ENCODE measurements around the gene TTYH1.

GRCh38 chr19:54428323-54429175 lies 13.3 kb downstream of the TTYH1 start:
- TF ChIP-seq, protein P1, sequence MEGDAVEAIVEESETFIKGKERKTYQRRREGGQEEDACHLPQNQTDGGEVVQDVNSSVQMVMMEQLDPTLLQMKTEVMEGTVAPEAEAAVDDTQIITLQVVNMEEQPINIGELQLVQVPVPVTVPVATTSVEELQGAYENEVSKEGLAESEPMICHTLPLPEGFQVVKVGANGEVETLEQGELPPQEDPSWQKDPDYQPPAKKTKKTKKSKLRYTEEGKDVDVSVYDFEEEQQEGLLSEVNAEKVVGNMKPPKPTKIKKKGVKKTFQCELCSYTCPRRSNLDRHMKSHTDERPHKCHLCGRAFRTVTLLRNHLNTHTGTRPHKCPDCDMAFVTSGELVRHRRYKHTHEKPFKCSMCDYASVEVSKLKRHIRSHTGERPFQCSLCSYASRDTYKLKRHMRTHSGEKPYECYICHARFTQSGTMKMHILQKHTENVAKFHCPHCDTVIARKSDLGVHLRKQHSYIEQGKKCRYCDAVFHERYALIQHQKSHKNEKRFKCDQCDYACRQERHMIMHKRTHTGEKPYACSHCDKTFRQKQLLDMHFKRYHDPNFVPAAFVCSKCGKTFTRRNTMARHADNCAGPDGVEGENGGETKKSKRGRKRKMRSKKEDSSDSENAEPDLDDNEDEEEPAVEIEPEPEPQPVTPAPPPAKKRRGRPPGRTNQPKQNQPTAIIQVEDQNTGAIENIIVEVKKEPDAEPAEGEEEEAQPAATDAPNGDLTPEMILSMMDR (conservative IDR thresholded peaks at IDR 0.05; ENCODE audit: low read depth, low read length), result no peak
- TF ChIP-seq POLR2A (IDR thresholded peaks at IDR 0.05; ENCODE audit: low read depth, low read length), result no peak
- TF ChIP-seq RAD21 (IDR thresholded peaks at IDR 0.05; ENCODE audit: low read length), result no peak
- TF ChIP-seq CHD1 (IDR thresholded peaks at IDR 0.05; ENCODE audit: low read depth, low read length), result no peak
- TF ChIP-seq MXI1 (IDR thresholded peaks at IDR 0.05; ENCODE audit: borderline replicate concordance, low read depth, low read length), result no peak
- TF ChIP-seq BHLHE40 (IDR thresholded peaks at IDR 0.05; ENCODE audit: low read depth, low read length), result no peak
- TF ChIP-seq SMC3 (IDR thresholded peaks at IDR 0.05; ENCODE audit: low read depth, low read length), result no peak
- no peak for TF ChIP-seq NFE2L2 (IDR thresholded peaks at IDR 0.05; ENCODE audit: low read depth, low read length)
- no peak for TF ChIP-seq RFX5 (IDR thresholded peaks at IDR 0.05; ENCODE audit: low read depth, low read length)
- TF ChIP-seq MAFK (IDR thresholded peaks at IDR 0.05; ENCODE audit: low read depth, low read length), result no peak
- TF ChIP-seq RCOR1 (IDR thresholded peaks at IDR 0.05; ENCODE audit: insufficient replicate concordance, low read length), result no peak
- TF ChIP-seq FOS (IDR thresholded peaks at IDR 0.05; ENCODE audit: low read depth, low read length), result no peak
- TF ChIP-seq CEBPB (IDR thresholded peaks at IDR 0.05; ENCODE audit: low read depth, low read length), result no peak
- no peak for TF ChIP-seq USF2 (IDR thresholded peaks at IDR 0.05; ENCODE audit: low read depth, low read length)

Measured in IMR-90 (cell line).